DMS 273 (cell line): ENCODE results near the gene MAGEA2.
"Not testable (repeated sequence)": the region's sequence is repeated elsewhere in the genome, so short reads cannot be mapped to it uniquely, and the experiment has no call there.

Experiments used
- DNase-seq: peaks from one replicate; lab custom pipeline; 2025; ENCODE audit not compliant: unreplicated experiment; lab: John Stamatoyannopoulos, UW

The MAGEA2 gene

DNA sequence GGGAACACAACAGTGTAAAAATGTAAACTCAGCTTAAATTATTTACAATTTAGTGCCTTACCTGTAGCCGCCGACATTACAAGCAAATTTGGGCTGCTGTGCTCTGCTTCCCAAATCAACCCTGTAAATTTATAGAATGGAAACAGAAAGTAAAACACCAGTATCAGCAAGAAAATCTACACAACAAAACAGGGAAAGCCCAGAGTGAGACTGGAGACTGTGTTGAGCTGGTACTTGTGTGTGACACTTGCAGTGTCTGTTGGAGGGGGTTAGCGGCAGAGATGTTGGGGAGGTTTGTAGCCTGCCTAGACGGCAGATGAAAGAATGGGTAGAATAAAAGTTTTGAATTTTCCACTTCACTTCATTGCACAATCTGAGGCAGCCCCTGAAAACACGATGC, 40.4 kb downstream of the MAGEA2 start:
- DNase-seq = not testable (repeated sequence)

DNA sequence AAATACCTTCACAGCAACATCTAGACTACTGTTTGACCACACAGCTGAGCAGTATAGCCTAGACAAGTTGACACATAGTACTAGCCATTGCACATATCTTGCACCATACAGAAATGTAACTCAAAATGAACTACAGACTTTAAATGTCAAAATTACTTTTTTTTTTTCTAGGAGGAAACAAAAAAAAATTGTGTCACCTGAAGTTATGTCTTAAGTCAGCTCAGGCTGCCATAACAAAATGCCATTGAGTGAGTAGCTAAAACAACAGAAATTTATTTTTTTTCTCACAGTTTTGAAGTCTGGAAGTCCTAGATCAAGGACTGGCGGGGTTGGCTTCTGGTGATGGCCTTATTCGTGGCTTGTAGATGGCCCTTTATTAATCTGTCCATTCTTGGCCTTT, 44.5 kb downstream of the MAGEA2 start, which contains the start of gene CSAG2:
CSAG2 (minus strand) TSS at position 101 of the 400 bp plus-strand sequence. CDS start 161 bp downstream, outside the sequence.
- not testable (repeated sequence) for DNase-seq

DNA sequence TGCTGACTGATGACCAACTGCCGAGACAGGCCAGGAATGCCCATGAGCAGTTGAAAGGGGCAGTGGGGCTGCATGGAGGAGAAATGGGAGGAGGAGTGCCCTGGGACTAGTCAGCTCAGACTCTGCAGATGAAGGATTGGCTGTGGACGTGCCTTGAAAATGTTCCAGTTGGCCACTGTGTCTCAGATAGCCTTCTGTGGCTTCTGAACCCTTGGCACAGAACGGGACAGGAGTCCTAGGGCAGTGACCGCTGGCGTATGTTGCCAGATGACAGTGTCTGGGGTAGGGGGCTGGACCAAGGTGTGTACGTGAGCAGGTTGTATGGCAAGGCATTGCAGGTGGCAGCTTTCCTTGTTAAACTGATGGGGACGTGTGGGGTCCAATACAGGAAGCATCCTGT, 47.1 kb downstream of the MAGEA2 start:
- DNase-seq = not testable (repeated sequence)

DNA sequence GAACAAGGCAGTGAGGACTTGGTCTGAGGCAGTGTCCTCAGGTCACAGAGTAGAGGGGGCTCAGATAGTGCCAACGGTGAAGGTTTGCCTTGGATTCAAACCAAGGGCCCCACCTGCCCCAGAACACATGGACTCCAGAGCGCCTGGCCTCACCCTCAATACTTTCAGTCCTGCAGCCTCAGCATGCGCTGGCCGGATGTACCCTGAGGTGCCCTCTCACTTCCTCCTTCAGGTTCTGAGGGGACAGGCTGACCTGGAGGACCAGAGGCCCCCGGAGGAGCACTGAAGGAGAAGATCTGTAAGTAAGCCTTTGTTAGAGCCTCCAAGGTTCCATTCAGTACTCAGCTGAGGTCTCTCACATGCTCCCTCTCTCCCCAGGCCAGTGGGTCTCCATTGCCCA, 53.3 kb downstream of the MAGEA2 start:
- not testable (repeated sequence) for DNase-seq
